Fibroblast of villous mesenchyme (primary cell): Measurements from ENCODE around the gene VASH2. TPM values are rescaled to one million over a fixed set of nuclear protein-coding genes. Genes with fewer than 3 reads are reported as not detected.
A peak's percentile ranks its signal among the peaks of the same experiment; 100 is the strongest.

ENCODE experiments used
- DNase-seq: peaks from one replicate; pipeline ENCODE4 v3.0.0-alpha.2; 2010; ENCODE audit warnings: low read depth
- H3K4me3 ChIP-seq: 2 replicates; pipeline ENCODE4 v1.5.1; 2011; ENCODE audit warnings: low read depth, mild to moderate bottlenecking, low read length
- CTCF ChIP-seq: IDR thresholded peaks from 2 replicates; pipeline ENCODE4 v1.5.1; 2012; ENCODE audit warnings: low read depth, mild to moderate bottlenecking, low read length; ENCODE audit not compliant: insufficient read depth
- total RNA-seq: library from RNA; depleted of rRNA; stranded (reverse); fragments of >200 nt; gene quantifications from 2 replicates; pipeline ENCODE4 v1.2.3, GENCODE V29; 2012

The VASH2 gene
- total RNA-seq, 1 donor, result 0.43 TPM

DNA sequence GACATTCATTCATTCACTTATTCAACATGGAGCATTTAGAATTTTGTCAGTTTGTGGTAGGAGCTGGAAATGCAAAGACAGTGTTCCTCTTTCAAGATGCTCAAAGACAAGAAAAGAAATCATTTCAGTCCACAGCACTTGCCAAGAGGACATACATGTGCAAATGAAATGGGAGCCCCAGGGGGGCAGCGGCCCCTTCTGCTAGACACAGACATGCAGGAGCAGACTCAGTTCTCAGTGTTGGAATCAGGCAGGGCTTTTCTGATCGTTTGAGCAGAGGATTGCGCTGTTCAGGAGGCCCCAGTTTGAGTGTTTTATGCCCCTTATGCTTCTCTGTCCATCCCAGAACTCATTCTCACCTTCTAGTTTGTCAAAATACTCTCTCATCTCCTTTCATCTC is 35.6 kb upstream of the VASH2 start:
- no peak for DNase-seq
- no peak for TF ChIP-seq CTCF

DNA sequence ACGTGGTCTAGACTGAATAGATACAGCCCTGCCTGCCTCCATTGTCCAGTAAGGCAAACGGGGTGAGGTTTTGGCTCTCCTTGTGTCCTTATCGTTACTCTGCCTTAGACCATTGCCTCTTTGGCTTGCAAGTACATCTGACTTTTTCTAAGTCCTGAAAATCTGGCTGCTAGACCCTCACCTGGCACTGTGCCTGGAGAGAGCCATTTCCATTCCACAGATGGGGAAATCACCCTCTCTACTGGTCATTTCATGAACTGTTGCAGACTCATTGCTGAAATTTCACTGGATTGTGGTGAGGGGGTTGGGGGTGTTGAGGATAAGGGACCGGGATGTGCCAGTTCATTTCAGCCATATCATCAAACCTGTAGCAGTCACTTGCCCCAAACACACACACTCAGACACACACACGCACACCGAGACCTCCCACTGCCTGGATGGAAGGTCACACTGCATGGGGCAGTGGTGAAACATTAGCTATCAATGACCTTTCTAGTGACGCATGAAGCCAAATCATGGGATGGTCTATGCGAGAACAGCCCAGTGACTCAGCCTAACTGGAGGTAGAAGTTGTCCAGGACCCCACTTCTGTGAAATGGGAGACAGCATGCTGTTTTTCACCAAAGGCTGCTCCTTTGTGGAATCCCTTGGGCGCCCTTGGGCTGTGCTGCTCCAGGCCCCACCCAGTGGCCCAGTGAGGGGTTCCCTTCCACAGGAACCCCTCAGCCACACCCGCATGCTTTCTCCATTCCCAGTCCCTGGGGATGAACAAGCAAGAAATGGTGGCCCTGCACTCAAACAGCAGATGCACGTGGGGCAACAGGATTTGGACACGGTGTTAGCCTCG is 34.9 kb upstream of the VASH2 start:
- H3K4me3 ChIP-seq, result no peak overlapping the region
- DNase-seq, result peak; percentile 69
- TF ChIP-seq CTCF, result peak; percentile 68

More for the DNA sequence above, 35.6 kb upstream of the VASH2 start:
- H3K4me3 ChIP-seq, result no peak overlapping the region

DNA sequence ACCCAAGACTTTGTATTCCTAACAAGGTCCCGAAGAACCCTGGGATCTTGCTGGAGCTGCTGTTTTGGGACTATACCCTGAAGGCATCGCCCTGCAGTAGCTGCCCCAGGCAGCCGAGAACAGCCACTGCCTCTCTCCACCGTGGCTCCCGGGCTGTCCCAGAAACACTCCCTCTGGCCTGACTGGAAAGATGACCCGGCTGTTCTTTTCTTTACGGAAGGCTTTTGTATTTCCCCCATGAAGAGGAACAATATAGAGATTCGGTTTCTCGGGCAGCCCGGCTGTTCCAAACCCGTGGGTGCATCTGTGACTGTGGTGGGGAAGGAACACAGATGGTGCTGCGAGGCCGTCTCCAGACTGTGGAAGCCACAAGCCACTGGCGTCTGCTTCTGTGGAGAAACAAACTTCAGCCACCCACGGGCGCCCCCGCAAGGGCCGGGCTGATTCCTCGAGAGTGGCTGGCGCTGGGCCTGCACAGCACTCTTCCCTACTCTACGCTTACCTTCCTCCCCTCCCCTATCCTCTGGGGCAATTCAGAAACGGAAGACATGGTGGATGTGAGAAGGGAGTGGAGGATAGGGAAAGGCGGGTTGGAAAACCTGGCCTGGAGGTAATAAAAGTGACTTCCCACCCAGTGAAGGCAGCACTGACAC is 33.7 kb upstream of the VASH2 start:
- TF ChIP-seq CTCF, result no peak
- H3K4me3 ChIP-seq, result no peak overlapping the region
- DNase-seq, result peak; percentile 24

- no peak overlapping the region for H3K4me3 ChIP-seq
- no peak for TF ChIP-seq CTCF
- DNase-seq, result no peak
Observed at GRCh38 chr1:212917134-212917485, 33.2 kb upstream of the VASH2 start.

- no peak overlapping the region for H3K4me3 ChIP-seq
- TF ChIP-seq CTCF, result no peak
- no peak for DNase-seq
Observed at GRCh38 chr1:212917858-212918257, 32.5 kb upstream of the VASH2 start.

GRCh38 chr1:212918824-212919223 is 31.5 kb upstream of the VASH2 start:
- no peak overlapping the region for H3K4me3 ChIP-seq
- no peak for DNase-seq

More at GRCh38 chr1:212918824-212919223, 31.5 kb upstream of the VASH2 start:
- TF ChIP-seq CTCF, result no peak
